DND-41 (cell line): ENCODE results near the gene RAB43.

ENCODE experiments used
- ATAC-seq: fragments of 200-7000 bp; cut with Tn5 transposase; 3 replicates; pipeline ENCODE4 v1.9.1; 2021; ENCODE audit warnings: low read depth; ENCODE audit not compliant: insufficient read depth
- DNase-seq: peaks from one replicate; pipeline ENCODE4 v3.0.0-alpha.2; 2020
- H2AFZ ChIP-seq: 2 replicates; pipeline ENCODE4 v1.6.0; 2012; ENCODE audit warnings: low read depth, low read length
- H3K27ac ChIP-seq: 2 replicates; pipeline ENCODE4 v1.5.1; 2012; ENCODE audit warnings: low read length, inconsistent platforms
- H3K27me3 ChIP-seq: fragments of 200-600 bp; sonication (generic); 2 replicates; pipeline ENCODE4 v1.6.0; 2012; ENCODE audit warnings: low read length, mild to moderate bottlenecking, inconsistent platforms; ENCODE audit not compliant: insufficient read depth, poor library complexity
- H3K36me3 ChIP-seq: 2 replicates; pipeline ENCODE4 v1.5.1; 2012; ENCODE audit warnings: low read length, inconsistent platforms; ENCODE audit not compliant: insufficient read depth
- H3K4me1 ChIP-seq: 2 replicates; pipeline ENCODE4 v1.5.1; 2012; ENCODE audit warnings: mild to moderate bottlenecking, low read length; ENCODE audit not compliant: insufficient read depth
- H3K4me2 ChIP-seq: 2 replicates; pipeline ENCODE4 v1.6.0; 2012; ENCODE audit warnings: mild to moderate bottlenecking, moderate library complexity, low read length, inconsistent platforms; ENCODE audit not compliant: insufficient read depth
- H3K4me3 ChIP-seq, 2 experiments: fragments of 200-600 bp in 1 of 2; shearing (Covaris generic) in 1 of 2; 2 replicates each; pipeline ENCODE4 v1.5.1; 2012 to 2016; ENCODE audit warnings: inconsistent platforms in 2 of 2, low read length in 2 of 2, mild to moderate bottlenecking in 2 of 2, low read depth in 1 of 2, moderate library complexity in 1 of 2
- H3K79me2 ChIP-seq: 2 replicates; pipeline ENCODE4 v1.6.0; 2012; ENCODE audit warnings: low read length, inconsistent platforms; ENCODE audit not compliant: insufficient read depth
- H3K9ac ChIP-seq: 2 replicates; pipeline ENCODE4 v1.6.0; 2012; ENCODE audit warnings: low read depth, mild to moderate bottlenecking, inconsistent platforms, low read length, moderate library complexity
- H3K9me3 ChIP-seq: 2 replicates; pipeline ENCODE4 v1.5.1; 2012; ENCODE audit warnings: low read length, moderate library complexity, mild to moderate bottlenecking, inconsistent platforms; ENCODE audit not compliant: insufficient read depth, severe bottlenecking
- H4K20me1 ChIP-seq: 2 replicates; pipeline ENCODE4 v1.6.0; 2012; ENCODE audit warnings: low read length; ENCODE audit not compliant: insufficient read depth
- CTCF ChIP-seq: IDR thresholded peaks from 2 replicates; pipeline ENCODE4 v1.5.1; 2012; ENCODE audit warnings: borderline replicate concordance, low read length, moderate library complexity, mild to moderate bottlenecking; ENCODE audit not compliant: poor library complexity, severe bottlenecking; ENCODE audit errors: extremely low read depth
- EZH2 ChIP-seq: IDR thresholded peaks from 3 replicates; pipeline ENCODE4 v1.6.1; 2012; ENCODE audit warnings: borderline replicate concordance, low read depth, mild to moderate bottlenecking, moderate library complexity, low read length, inconsistent platforms; ENCODE audit not compliant: severe bottlenecking

RAB43 gene

DNA sequence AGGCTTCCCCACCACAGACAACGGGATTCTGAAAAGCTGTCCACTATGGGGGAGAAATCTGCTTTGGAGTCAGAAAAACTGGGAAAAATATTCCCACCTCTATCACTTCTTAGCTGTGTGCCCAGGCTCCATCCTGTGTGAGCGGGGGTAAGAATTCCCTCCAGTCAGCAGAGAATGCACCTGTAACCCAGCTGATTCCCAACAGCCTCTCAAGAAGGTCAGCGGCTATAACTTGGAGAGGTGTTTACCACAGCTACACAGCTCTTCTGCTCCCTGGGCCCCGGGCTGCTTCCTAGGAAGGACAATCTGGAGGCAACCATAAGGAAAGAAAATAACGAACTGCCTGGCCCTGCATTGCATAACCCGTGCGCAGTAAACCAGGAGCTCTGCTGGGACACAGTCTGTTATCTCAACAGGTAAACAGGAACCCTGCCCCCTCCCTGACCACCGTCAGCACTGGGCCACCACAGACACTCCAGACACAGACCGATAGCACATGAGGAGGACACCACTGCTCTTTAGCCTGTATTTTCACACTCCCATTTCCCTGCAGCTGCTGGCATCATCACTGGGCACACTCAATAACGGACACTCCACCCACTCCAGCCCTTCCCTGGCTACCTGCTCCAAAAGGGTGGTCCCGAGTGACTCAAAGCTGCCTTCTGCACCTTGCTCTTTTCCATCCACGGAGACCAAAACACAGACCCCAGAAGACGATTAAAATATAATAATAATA lies 2.1 kb downstream of the RAB43 start:
- H3K79me2 ChIP-seq: peaks cover 60% of the 10 kb centered on the region
- peak overlapping the region; percentile 99 for H3K27ac ChIP-seq
- H3K9ac ChIP-seq: peak overlapping the region; percentile 88
- ATAC-seq (no peak), DNase-seq (peak; percentile 21)
- peak overlapping the region; percentile 80; the same call in 1 of the 2 replicates for H2AFZ ChIP-seq
- peak overlapping the region; percentile 95 for H3K4me2 ChIP-seq
- H3K4me1 ChIP-seq: peaks cover 52% of the 10 kb centered on the region
- no peaks in the 10 kb centered on the region for H3K9me3 ChIP-seq
- H4K20me1 ChIP-seq: peaks cover 6% of the 10 kb centered on the region; the same call in 1 of the 2 replicates
- peaks cover 23% of the 10 kb centered on the region for H3K36me3 ChIP-seq
- no peaks in the 10 kb centered on the region for H3K27me3 ChIP-seq
- TF ChIP-seq CTCF (no peak), EZH2 (no peak)
- H3K4me3 ChIP-seq: peak overlapping the region; percentile 74 to 82; a peak in 3 of 4 replicates

- H3K4me3 ChIP-seq: peak overlapping the region in 1 of 2 experiments; percentile 82; a peak in 2 of 4 replicates
Measured at GRCh38 chr3:129118745-129119144, 2.9 kb downstream of the RAB43 start.

GRCh38 chr3:129117134-129117533 lies 4.5 kb downstream of the RAB43 start:
- Histone ChIP-seq H3K4me1 (peaks cover 52% of the 10 kb centered on the region), H3K27ac (peak overlapping the region; percentile 99), H3K27me3 (no peaks in the 10 kb centered on the region), H3K4me2 (no peak overlapping the region), H3K9ac (peak overlapping the region; percentile 6; the same call in 1 of the 2 replicates), H3K9me3 (no peaks in the 10 kb centered on the region), H3K4me3 (no peak overlapping the region), H3K36me3 (peaks cover 32% of the 10 kb centered on the region), H4K20me1 (peaks cover 8% of the 10 kb centered on the region; the same call in 1 of the 2 replicates), H2AFZ (no peak overlapping the region), H3K79me2 (peaks cover 79% of the 10 kb centered on the region)
- ATAC-seq (no peak), DNase-seq (no peak)
- TF ChIP-seq CTCF (no peak), EZH2 (no peak)

More at GRCh38 chr3:129118745-129119144, 2.9 kb downstream of the RAB43 start:
- H3K4me1 ChIP-seq: peaks cover 52% of the 10 kb centered on the region
- H3K4me2 ChIP-seq: peak overlapping the region; percentile 95
- ATAC-seq: no peak
- H3K9me3 ChIP-seq: no peaks in the 10 kb centered on the region
- H3K27ac ChIP-seq: peak overlapping the region; percentile 99
- DNase-seq: peak; percentile 59
- peaks cover 8% of the 10 kb centered on the region; the same call in 1 of the 2 replicates for H4K20me1 ChIP-seq
- peaks cover 68% of the 10 kb centered on the region for H3K79me2 ChIP-seq
- no peak for TF ChIP-seq EZH2
- TF ChIP-seq CTCF: no peak
- no peaks in the 10 kb centered on the region for H3K27me3 ChIP-seq
- peak overlapping the region; percentile 88 for H3K9ac ChIP-seq
- H2AFZ ChIP-seq: peak overlapping the region; percentile 5; the same call in 1 of the 2 replicates
- peaks cover 28% of the 10 kb centered on the region for H3K36me3 ChIP-seq
